AG04449 (cell line): ENCODE results near the gene STX16.

Experiments
- CTCF ChIA-PET: fragments of 350-600 bp; formaldehyde crosslinking; extraction: SDS; loops from one replicate; lab custom pipeline; 2021; ENCODE audit warnings: antibody characterized with exemption; lab: Yijun Ruan, JAX
- POLR2A ChIA-PET: fragments of 400-600, 350-600 bp; formaldehyde crosslinking; extraction: SDS; loops from one replicate; lab custom pipeline; 2020; ENCODE audit warnings: antibody characterized with exemption, inconsistent platforms; lab: Yijun Ruan, JAX
- DNase-seq: peaks from one replicate; pipeline ENCODE4 v3.0.0-alpha.2; 2010; ENCODE audit warnings: low read depth, low spot score
- H3K4me3 ChIP-seq: 2 replicates; pipeline ENCODE4 v1.5.1; 2011; ENCODE audit warnings: low read depth, mild to moderate bottlenecking, control low read depth, low read length
- TF ChIP-seq, protein P1 (sequence below): IDR thresholded peaks from one replicate; pipeline ENCODE4 v1.5.1; 2011; ENCODE audit warnings: mild to moderate bottlenecking, moderate library complexity, low read length, control low read depth, inconsistent platforms; ENCODE audit not compliant: insufficient read depth; ENCODE audit errors: missing control alignments

Gene STX16

DNA sequence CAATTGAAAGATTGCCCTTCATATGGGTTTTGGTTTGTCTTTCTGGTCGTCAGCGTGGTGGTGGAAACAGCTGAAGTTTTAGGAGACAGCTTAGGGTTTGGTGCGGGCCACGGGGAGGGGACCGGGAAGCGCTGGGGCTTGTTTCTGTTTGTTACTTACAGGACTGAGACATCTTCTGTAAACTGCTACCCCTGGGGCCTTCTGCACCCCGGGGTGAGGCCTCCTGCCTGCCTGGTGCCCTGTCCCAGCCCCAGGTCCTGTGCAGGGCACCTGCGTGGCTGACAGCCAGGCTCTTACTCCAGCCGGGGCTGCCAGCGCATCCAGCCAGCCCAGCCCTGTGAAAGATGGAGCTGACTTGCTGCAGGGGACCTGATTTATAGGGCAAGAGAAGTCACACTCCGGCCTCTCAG, 64.3 kb downstream of the STX16 start:
- DNase-seq: no peak
- POLR2A ChIA-PET: interaction anchor here (1.3 kb wide), 1 partner anchor 19 kb away, joined by 3 read pairs; no protein-coding TSS in a partner anchor
- CTCF ChIA-PET: no interaction called here
- no peak overlapping the region for H3K4me3 ChIP-seq
- TF ChIP-seq, protein P1, sequence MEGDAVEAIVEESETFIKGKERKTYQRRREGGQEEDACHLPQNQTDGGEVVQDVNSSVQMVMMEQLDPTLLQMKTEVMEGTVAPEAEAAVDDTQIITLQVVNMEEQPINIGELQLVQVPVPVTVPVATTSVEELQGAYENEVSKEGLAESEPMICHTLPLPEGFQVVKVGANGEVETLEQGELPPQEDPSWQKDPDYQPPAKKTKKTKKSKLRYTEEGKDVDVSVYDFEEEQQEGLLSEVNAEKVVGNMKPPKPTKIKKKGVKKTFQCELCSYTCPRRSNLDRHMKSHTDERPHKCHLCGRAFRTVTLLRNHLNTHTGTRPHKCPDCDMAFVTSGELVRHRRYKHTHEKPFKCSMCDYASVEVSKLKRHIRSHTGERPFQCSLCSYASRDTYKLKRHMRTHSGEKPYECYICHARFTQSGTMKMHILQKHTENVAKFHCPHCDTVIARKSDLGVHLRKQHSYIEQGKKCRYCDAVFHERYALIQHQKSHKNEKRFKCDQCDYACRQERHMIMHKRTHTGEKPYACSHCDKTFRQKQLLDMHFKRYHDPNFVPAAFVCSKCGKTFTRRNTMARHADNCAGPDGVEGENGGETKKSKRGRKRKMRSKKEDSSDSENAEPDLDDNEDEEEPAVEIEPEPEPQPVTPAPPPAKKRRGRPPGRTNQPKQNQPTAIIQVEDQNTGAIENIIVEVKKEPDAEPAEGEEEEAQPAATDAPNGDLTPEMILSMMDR: no peak

DNA sequence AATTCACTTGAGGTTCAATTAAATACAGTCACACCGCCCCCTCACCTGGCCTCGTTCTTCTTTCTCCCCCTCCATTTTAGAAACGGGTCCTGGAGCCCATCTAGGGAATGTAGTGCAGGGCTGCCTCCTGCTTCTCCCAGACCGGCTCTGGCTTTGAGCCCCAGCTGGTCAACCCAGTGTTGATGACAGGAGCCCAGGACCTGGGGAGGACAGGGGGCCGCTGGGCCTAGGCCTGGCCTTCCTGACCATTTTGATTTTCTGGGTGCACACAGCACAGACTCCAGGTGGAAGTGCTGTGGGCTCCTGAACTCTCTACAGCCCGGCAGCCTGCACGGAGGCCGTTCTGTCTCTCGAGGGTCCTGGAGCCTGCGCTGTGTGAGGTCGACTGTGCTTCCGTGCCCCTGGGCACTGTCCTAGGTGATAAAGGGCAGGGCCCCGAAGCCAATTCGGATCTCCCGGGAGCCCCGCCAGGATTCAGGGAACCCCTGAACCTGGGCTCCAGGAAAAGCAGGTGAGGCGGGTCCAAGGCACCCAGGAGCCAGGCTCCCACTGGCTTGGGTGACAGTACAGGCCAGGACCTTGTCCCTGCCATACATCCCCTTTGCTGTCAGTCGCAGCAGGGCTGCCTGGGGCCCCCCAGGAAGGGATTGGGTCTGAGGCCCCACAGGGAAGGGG, 64.9 kb downstream of the STX16 start:
- TF ChIP-seq, protein P1: no peak
- ChIA-PET POLR2A (no interaction called here), CTCF (no interaction called here)
- H3K4me3 ChIP-seq: no peak overlapping the region
- no peak for DNase-seq

DNA sequence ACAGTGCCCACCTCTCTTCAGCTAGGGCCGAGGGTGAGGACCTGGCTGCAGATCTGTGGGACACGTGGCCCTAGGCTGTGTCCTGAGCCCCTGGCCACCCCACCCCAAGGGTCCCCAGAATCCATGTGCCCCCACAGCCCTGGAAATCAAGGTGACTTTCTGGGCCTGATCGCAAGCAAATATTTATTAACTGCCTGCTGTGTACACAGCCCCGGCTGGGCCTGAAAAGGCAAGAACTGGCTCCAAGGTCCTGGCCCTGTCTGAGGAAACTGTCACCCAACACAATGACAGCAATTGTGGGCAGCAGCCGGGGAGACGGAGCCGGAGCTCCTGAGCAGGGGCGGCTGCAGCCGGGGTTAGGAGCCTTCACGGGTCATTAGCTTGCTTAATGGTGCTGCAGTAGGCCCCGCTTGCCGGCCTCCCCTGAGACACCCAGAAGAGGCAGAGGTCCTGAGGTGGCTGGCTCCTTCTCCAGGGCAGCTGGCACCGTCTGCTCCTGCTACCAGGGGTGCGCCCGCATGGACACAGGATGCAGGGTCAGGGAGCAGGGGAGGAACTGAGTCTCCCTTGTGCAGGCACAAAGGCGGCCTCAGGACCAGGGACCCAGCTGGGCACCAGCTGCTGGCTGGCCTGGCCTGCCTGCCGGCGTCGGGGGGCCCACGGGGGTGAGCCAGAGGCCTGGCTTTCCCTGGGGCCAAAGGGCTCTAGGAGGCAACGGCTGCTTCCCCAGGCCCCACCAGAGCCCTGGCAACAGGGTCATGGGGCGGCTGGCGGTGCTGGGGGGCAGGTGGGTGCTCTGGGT, 65.6 kb downstream of the STX16 start:
- no peak for DNase-seq
- TF ChIP-seq, protein P1: no peak
- ChIA-PET CTCF (interaction anchor here (1.7 kb wide), 1 partner anchor 11 kb away, joined by 4 read pairs; no protein-coding TSS in a partner anchor), POLR2A (no interaction called here)
- no peak overlapping the region for H3K4me3 ChIP-seq

DNA sequence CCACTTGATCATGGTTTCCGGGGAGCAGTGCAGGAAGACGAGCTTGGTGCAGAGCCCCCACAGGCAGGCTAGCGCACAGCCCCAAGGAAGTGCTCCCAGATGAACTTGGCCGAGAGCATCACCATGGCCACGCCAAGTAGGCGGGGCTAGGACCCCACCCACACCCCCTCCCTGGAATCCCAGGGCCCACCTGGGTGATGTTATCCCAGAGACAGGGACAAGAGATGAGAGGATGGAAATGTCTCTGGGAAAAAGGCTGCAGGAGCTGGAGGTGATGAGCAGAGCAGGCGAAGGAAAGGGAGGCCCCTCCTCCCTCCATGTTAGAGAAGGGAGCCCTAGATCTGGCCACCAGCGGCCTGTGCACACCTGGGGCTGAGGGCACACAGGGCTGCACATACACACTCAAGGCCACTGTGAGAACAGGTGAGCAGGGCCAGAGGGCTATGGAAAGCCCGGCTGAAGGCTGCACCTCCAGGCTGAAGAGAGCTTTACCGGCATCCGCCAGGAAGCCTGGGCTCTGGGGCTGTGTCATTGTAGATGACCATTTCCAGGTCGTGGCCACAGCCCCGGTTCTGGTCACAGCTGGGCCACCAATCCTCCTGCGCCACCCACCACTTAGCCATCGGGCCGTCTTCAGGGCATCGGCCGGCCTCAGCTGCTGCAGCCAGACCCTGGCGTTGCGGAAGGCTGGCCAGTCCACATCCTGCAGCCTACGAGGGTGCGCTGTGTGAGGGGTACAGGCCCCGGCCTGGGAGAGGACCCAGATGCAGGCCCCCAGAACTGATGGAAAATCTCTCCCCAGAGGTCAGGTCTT, 66.4 kb downstream of the STX16 start:
- no peak overlapping the region for H3K4me3 ChIP-seq
- ChIA-PET CTCF (interaction anchor here (1.7 kb wide), 1 partner anchor 11 kb away, joined by 4 read pairs; no protein-coding TSS in a partner anchor), POLR2A (no interaction called here)
- DNase-seq: no peak
- TF ChIP-seq, protein P1: no peak

DNA sequence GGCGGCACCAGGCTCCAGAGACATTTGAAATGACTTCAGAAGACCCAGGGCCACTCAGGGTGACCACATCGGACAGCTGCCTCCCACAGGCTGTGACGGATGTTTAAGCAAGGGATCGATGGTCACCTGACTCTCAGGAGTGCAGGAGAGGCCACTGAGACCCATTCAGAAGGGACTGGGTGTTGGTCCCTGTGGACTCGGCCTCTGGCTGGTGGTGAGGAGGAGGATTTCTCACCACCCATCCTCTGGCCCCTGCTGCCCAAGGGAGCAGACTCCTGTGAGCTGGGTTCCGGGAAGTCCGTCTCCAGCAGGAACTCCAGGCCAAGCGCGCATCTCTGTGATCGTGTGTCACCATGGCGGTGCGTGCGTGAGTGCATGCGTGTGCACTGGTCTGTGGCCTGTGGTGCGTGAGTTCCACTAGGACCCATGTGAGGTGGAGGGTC, 67.1 kb downstream of the STX16 start:
- TF ChIP-seq, protein P1: no peak
- ChIA-PET POLR2A (no interaction called here), CTCF (interaction anchor here (1.7 kb wide), 1 partner anchor 12 kb away, joined by 4 read pairs; no protein-coding TSS in a partner anchor)
- no peak overlapping the region for H3K4me3 ChIP-seq
- no peak for DNase-seq
